Measurements from ENCODE around the gene ZNF687.

ZNF687 gene

DNA sequence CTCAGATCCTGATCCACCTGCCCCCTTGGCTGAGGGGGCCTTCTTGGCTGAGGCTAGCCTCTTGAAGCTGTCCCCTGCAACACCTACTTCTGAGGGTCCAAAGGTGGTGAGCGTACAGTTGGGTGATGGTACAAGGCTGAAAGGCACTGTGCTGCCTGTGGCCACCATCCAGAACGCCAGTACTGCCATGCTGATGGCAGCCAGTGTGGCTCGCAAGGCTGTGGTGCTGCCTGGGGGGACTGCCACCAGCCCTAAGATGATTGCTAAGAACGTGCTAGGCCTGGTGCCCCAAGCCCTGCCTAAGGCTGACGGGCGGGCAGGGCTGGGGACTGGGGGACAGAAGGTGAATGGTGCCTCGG is 5.2 kb downstream of the ZNF687 start:
- Mint-ChIP-seq H3K27ac (ENCODE audit: low read depth) (no peak overlapping the region), H3K4me1 (peaks cover 42% of the 10 kb centered on the region), H3K9me3 (no peaks in the 10 kb centered on the region), H3K36me3 (ENCODE audit: insufficient read depth) (peaks cover 32% of the 10 kb centered on the region), H3K27me3 (no peaks in the 10 kb centered on the region), H3K4me3 (no peak overlapping the region)
- ATAC-seq (replicated peaks; ENCODE audit: extremely low read depth, poor library complexity, severe bottlenecking) (no peak), DNase-seq (ENCODE audit: low spot score in 2 of 2) (no peak)

GRCh38 chr1:151287767-151288500 is 5.8 kb downstream of the ZNF687 start:
- no peak overlapping the region for H3K4me3 Mint-ChIP-seq
- no peaks in the 10 kb centered on the region for H3K9me3 Mint-ChIP-seq
- no peak overlapping the region for H3K27ac Mint-ChIP-seq (ENCODE audit: low read depth)
- DNase-seq (ENCODE audit: low spot score in 2 of 2) (no peak), ATAC-seq (replicated peaks; ENCODE audit: extremely low read depth, poor library complexity, severe bottlenecking) (no peak)
- peaks cover 41% of the 10 kb centered on the region for H3K4me1 Mint-ChIP-seq
- H3K36me3 Mint-ChIP-seq (ENCODE audit: insufficient read depth): peaks cover 36% of the 10 kb centered on the region
- no peaks in the 10 kb centered on the region for H3K27me3 Mint-ChIP-seq

DNA sequence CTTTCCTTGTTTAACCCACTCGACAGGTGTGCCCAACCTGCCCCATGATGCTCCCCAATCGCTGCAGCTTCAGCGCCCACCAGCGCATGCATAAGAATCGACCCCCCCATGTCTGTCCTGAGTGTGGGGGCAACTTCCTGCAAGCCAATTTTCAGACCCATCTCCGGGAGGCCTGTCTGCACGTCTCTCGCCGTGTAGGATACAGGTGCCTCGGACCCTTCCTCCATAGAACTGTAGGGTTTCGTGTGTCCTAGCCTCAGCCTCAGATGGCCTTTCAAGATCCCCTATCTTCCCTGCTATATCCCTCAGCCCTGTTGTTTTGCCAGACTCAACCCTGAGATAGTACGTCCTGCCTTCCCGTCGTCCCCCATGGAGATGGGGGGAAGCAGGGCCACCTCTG is 6.4 kb downstream of the ZNF687 start:
- Mint-ChIP-seq H3K4me1 (peaks cover 36% of the 10 kb centered on the region), H3K9me3 (no peaks in the 10 kb centered on the region), H3K36me3 (ENCODE audit: insufficient read depth) (peaks cover 34% of the 10 kb centered on the region), H3K27me3 (no peaks in the 10 kb centered on the region), H3K27ac (ENCODE audit: low read depth) (peak overlapping the region; percentile 36), H3K4me3 (no peak overlapping the region)
- ATAC-seq (replicated peaks; ENCODE audit: extremely low read depth, poor library complexity, severe bottlenecking) (no peak), DNase-seq (ENCODE audit: low spot score in 2 of 2) (no peak)

GRCh38 chr1:151289080-151289935 is 7.2 kb downstream of the ZNF687 start:
- ATAC-seq (replicated peaks; ENCODE audit: extremely low read depth, poor library complexity, severe bottlenecking): no peak
- peaks cover 28% of the 10 kb centered on the region for H3K4me1 Mint-ChIP-seq

DNA sequence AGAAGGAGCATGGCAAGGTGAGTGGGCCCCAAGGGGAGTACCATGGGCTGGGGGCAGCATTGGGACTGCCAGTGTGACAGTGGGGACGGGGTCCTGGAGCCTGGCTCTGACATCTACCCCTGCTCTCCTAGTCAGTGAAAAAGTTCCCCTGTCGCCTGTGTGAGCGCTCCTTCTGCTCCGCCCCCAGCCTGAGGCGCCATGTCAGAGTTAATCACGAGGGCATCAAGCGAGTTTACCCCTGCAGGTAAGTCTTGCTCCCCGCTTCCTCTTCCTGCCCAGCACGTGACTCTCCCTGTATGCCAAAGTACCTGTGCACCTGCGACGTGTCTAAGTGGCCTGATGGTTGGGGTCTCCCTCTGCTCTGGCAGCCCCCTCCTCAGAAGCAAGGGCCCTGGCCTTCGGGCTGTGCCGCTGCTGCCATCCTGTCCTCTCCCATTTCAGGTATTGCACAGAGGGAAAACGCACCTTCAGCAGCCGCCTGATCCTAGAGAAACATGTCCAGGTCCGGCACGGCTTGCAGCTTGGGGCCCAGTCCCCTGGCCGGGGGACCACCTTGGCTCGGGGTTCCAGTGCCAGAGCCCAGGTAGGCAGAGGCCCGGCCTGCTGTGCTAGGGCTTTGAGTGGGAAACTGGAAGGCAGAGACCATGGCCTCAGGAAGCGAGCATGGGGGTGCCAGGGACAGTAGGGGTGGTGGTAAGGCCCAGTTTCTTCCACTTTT is 8.1 kb downstream of the ZNF687 start:
- peaks cover 23% of the 10 kb centered on the region for H3K4me1 Mint-ChIP-seq
- ATAC-seq (replicated peaks; ENCODE audit: extremely low read depth, poor library complexity, severe bottlenecking) (no peak), DNase-seq (ENCODE audit: low spot score in 2 of 2) (no peak)
- peaks cover 39% of the 10 kb centered on the region for H3K36me3 Mint-ChIP-seq (ENCODE audit: insufficient read depth)
- no peak overlapping the region for H3K4me3 Mint-ChIP-seq
- H3K27ac Mint-ChIP-seq (ENCODE audit: low read depth): peak overlapping the region; percentile 73
- H3K27me3 Mint-ChIP-seq: no peaks in the 10 kb centered on the region
- H3K9me3 Mint-ChIP-seq: no peaks in the 10 kb centered on the region

More at GRCh38 chr1:151289080-151289935, 7.2 kb downstream of the ZNF687 start:
- Mint-ChIP-seq H3K27ac (ENCODE audit: low read depth) (peak overlapping the region; percentile 73), H3K36me3 (ENCODE audit: insufficient read depth) (peaks cover 38% of the 10 kb centered on the region), H3K4me3 (no peak overlapping the region), H3K27me3 (no peaks in the 10 kb centered on the region), H3K9me3 (no peaks in the 10 kb centered on the region)
- no peak for DNase-seq (ENCODE audit: low spot score in 2 of 2)

DNA sequence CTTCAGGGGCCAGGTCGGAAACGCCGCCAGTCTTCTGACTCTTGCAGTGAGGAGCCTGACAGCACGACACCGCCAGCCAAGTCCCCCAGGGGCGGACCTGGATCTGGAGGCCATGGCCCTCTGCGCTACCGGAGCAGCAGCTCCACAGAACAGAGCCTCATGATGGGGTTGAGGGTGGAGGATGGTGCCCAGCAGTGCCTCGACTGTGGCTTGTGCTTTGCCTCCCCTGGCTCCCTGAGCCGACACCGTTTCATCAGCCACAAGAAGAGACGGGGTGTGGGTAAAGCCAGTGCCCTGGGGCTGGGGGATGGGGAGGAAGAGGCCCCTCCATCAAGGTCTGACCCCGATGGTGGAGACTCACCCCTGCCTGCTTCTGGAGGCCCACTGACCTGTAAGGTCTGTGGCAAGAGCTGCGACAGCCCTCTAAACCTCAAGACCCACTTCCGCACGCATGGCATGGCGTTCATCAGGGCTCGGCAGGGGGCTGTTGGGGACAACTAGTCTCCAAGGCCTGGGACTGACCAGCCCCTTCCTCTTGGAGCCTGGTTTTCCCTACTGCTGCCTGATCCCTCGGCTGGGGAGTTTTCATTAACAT is 8.7 kb downstream of the ZNF687 start:
- Mint-ChIP-seq H3K4me3 (no peak overlapping the region), H3K36me3 (ENCODE audit: insufficient read depth) (peaks cover 40% of the 10 kb centered on the region), H3K27me3 (no peaks in the 10 kb centered on the region), H3K9me3 (no peaks in the 10 kb centered on the region), H3K4me1 (peaks cover 20% of the 10 kb centered on the region), H3K27ac (ENCODE audit: low read depth) (peak overlapping the region; percentile 73)
- DNase-seq (ENCODE audit: low spot score in 2 of 2): no peak
- ATAC-seq (replicated peaks; ENCODE audit: extremely low read depth, poor library complexity, severe bottlenecking): no peak

DNA sequence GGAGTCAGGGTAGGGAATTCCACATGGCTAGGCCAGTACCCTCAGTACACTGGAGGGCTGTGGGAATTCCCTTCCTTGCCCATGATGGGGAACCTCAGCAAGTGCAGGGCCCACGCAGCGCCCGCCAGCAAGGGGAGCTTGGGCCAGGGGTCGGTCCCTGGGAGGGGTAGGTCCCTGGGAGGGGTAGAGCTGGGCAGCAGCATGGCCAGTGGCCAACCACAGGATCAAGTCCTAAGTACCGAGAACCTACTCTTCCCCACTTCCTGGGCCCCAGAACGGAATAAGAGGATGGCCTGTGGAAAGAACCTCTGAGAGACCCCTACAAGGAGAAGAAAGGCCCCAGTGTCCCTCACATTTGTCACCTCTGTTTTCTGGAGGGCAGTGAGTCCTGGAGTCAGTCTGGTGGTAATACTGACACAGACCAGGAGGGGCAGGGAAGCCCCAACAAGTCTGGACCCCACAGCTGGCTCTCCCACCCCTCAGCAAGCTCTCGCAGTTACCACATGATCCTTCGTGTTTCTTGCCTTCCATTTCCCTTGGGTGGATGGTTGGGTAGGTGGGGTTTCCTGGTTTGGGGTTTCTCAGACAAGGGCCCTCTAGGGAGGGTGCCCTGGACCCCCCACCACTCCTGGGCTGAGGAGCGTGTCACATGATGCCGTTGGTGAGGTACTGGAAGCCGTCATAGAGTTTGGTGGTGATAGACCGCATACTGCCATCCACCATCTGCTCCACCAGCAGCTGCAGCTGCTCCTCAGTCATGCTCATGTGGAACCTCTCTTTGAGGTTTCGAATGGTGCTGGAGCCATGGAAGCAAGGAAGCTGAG is 10.3 kb downstream of the ZNF687 start:
- H3K4me1 Mint-ChIP-seq: peaks cover 16% of the 10 kb centered on the region
- no peak overlapping the region for H3K4me3 Mint-ChIP-seq
- no peak for DNase-seq (ENCODE audit: low spot score in 2 of 2)
- no peak for ATAC-seq (replicated peaks; ENCODE audit: extremely low read depth, poor library complexity, severe bottlenecking)
- H3K27ac Mint-ChIP-seq (ENCODE audit: low read depth): no peak overlapping the region
- H3K36me3 Mint-ChIP-seq (ENCODE audit: insufficient read depth): peaks cover 44% of the 10 kb centered on the region
- H3K9me3 Mint-ChIP-seq: no peaks in the 10 kb centered on the region
- H3K27me3 Mint-ChIP-seq: no peaks in the 10 kb centered on the region

DNA sequence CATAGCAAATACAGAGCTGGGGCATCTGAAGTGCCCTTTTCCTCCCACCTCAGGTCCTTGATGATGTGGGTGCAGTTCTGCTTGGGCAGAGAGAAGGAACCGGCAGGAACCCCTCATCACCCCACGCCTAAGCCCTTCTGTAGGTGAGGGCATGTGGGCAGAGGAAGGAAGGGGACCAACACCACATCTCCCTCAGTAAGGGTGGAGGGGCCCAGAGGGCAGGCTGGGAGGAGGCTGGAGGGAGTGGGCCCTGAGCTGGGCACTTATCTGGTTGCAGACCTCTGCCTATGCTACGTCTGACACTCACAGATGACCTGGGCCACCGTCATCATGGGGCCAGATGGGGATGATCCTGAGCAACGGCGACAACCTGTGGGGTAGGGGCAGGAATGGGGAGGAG is 11.0 kb downstream of the ZNF687 start:
- no peaks in the 10 kb centered on the region for H3K9me3 Mint-ChIP-seq
- no peak for ATAC-seq (replicated peaks; ENCODE audit: extremely low read depth, poor library complexity, severe bottlenecking)

DNA sequence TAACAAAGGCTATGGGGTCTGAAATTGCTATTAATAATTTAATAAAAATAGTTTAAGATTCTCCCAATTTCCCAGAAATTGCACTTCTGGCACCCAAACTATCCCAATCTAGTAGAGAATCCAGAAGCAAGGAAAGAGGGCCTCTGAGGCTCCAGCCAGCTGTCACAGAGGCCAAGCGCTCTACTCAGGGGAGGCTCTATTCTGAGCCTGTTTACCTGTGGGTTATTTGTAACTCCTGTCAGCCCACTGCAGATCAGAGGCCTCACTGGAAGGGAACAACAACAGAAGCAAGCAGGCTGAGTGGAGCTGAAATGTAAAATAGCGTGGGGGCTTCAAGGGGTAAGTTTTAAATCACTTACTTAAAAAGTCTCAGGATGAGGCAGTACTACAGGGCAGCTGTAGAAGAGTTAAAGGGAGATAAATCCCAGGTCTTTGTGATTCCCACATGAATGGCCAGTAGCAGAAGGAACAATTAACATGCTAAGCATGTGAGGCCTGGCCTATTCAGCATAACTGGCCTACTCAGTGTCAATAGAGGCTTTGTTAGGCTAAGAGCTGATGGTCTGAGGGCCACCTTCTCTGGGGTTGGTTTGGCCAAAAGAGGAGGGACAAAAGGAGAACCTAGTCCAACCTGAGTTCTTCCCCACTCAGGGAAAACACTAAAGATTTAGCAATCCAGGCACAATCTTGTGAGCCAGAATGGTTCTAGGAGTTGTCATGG is 12.8 kb downstream of the ZNF687 start:
- Mint-ChIP-seq H3K27ac (ENCODE audit: low read depth) (no peak overlapping the region), H3K4me1 (no peaks in the 10 kb centered on the region), H3K36me3 (ENCODE audit: insufficient read depth) (peaks cover 56% of the 10 kb centered on the region)

More for the DNA sequence above, 11.0 kb downstream of the ZNF687 start:
- Mint-ChIP-seq H3K27ac (ENCODE audit: low read depth) (peak overlapping the region; percentile 14), H3K4me1 (peaks cover 15% of the 10 kb centered on the region), H3K27me3 (no peaks in the 10 kb centered on the region), H3K36me3 (ENCODE audit: insufficient read depth) (peaks cover 51% of the 10 kb centered on the region), H3K4me3 (no peak overlapping the region)
- DNase-seq (ENCODE audit: low spot score in 2 of 2): no peak

GRCh38 chr1:151309811-151310323 is 27.8 kb downstream of the ZNF687 start:
- Mint-ChIP-seq H3K27ac (ENCODE audit: low read depth) (peak overlapping the region; percentile 85), H3K4me1 (peaks cover 42% of the 10 kb centered on the region), H3K4me3 (no peak overlapping the region), H3K36me3 (ENCODE audit: insufficient read depth) (peaks cover 44% of the 10 kb centered on the region), H3K27me3 (no peaks in the 10 kb centered on the region), H3K9me3 (no peaks in the 10 kb centered on the region)
- ATAC-seq (replicated peaks; ENCODE audit: extremely low read depth, poor library complexity, severe bottlenecking): no peak
- DNase-seq (ENCODE audit: low spot score in 2 of 2): no peak

More for the DNA sequence above, 12.8 kb downstream of the ZNF687 start:
- Mint-ChIP-seq H3K9me3 (no peaks in the 10 kb centered on the region), H3K27me3 (no peaks in the 10 kb centered on the region), H3K4me3 (no peak overlapping the region)
- ATAC-seq (replicated peaks; ENCODE audit: extremely low read depth, poor library complexity, severe bottlenecking): no peak
- no peak for DNase-seq (ENCODE audit: low spot score in 2 of 2)

- H3K27ac Mint-ChIP-seq (ENCODE audit: low read depth): peak overlapping the region; percentile 81
- H3K36me3 Mint-ChIP-seq (ENCODE audit: insufficient read depth): peaks cover 38% of the 10 kb centered on the region
- peaks cover 46% of the 10 kb centered on the region for H3K4me1 Mint-ChIP-seq
- no peaks in the 10 kb centered on the region for H3K9me3 Mint-ChIP-seq
- DNase-seq (ENCODE audit: low spot score in 2 of 2) (no peak), ATAC-seq (replicated peaks; ENCODE audit: extremely low read depth, poor library complexity, severe bottlenecking) (no peak)
- no peaks in the 10 kb centered on the region for H3K27me3 Mint-ChIP-seq
- no peak overlapping the region for H3K4me3 Mint-ChIP-seq
These were observed 28.9 kb downstream of the ZNF687 start for GRCh38 chr1:151311011-151311410.

Data from central memory CD8-positive, alpha-beta T cell (primary cell).